WERI-Rb-1 (cell line): ENCODE data around the gene CSRP3.

Experiments
- DNase-seq: peaks from one replicate; pipeline ENCODE4 v3.0.0-alpha.2; 2020
- H3K27ac ChIP-seq: fragments of 250-450 bp; sonication (Bioruptor Pico); 2 replicates; pipeline ENCODE4 v1.5.1; 2020; ENCODE audit warnings: mild to moderate bottlenecking, moderate library complexity
- H3K27me3 ChIP-seq: fragments of 250-450 bp; sonication (Bioruptor Pico); 2 replicates; pipeline ENCODE4 v1.5.1; 2021; ENCODE audit warnings: mild to moderate bottlenecking, low read depth, moderate library complexity; ENCODE audit not compliant: insufficient read depth, severe bottlenecking
- H3K36me3 ChIP-seq: fragments of 250-450 bp; sonication (Bioruptor Pico); 2 replicates; pipeline ENCODE4 v1.5.1; 2020; ENCODE audit warnings: mild to moderate bottlenecking, moderate library complexity
- H3K4me3 ChIP-seq: 2 replicates; pipeline ENCODE4 v1.5.1; 2011; ENCODE audit warnings: low read depth, mild to moderate bottlenecking, control low read depth, low read length
- H3K9me3 ChIP-seq: fragments of 250-450 bp; sonication (Bioruptor Pico); 2 replicates; pipeline ENCODE4 v1.5.1; 2021; ENCODE audit warnings: mild to moderate bottlenecking, moderate library complexity; ENCODE audit not compliant: severe bottlenecking
- CTCF ChIP-seq: IDR thresholded peaks from 2 replicates; pipeline ENCODE4 v1.5.1; 2011; ENCODE audit warnings: low read depth, mild to moderate bottlenecking, control low read depth, inconsistent platforms, low read length

The CSRP3 gene

GRCh38 chr11:19225123-19225522 lies 23.3 kb upstream of the CSRP3 start:
- Histone ChIP-seq H3K4me3 (no peak overlapping the region), H3K27ac (no peak overlapping the region), H3K9me3 (no peaks in the 10 kb centered on the region), H3K27me3 (no peaks in the 10 kb centered on the region), H3K36me3 (peaks cover 20% of the 10 kb centered on the region)
- no peak for DNase-seq
- TF ChIP-seq CTCF = no peak

GRCh38 chr11:19220903-19221724 lies 19.3 kb upstream of the CSRP3 start:
- Histone ChIP-seq H3K4me3 (no peak overlapping the region), H3K36me3 (peaks cover 13% of the 10 kb centered on the region), H3K27ac (no peak overlapping the region), H3K9me3 (no peaks in the 10 kb centered on the region), H3K27me3 (no peaks in the 10 kb centered on the region)
- no peak for DNase-seq
- no peak for TF ChIP-seq CTCF

- DNase-seq = no peak
- no peak for TF ChIP-seq CTCF
- no peak overlapping the region for H3K27ac ChIP-seq
- no peaks in the 10 kb centered on the region for H3K27me3 ChIP-seq
- no peak overlapping the region for H3K4me3 ChIP-seq
- H3K36me3 ChIP-seq = no peaks in the 10 kb centered on the region; the same call in 1 of the 2 replicates
- H3K9me3 ChIP-seq = no peaks in the 10 kb centered on the region
Measured at GRCh38 chr11:19218786-19219460, 17.1 kb upstream of the CSRP3 start.

GRCh38 chr11:19218216-19218615 lies 16.4 kb upstream of the CSRP3 start:
- no peak for DNase-seq
- no peak for TF ChIP-seq CTCF
- H3K36me3 ChIP-seq = no peaks in the 10 kb centered on the region
- no peak overlapping the region for H3K4me3 ChIP-seq
- no peak overlapping the region for H3K27ac ChIP-seq
- H3K27me3 ChIP-seq = no peaks in the 10 kb centered on the region
- H3K9me3 ChIP-seq = no peaks in the 10 kb centered on the region

GRCh38 chr11:19216709-19217374 lies 15.1 kb upstream of the CSRP3 start:
- no peaks in the 10 kb centered on the region for H3K36me3 ChIP-seq

More at GRCh38 chr11:19216709-19217374, 15.1 kb upstream of the CSRP3 start:
- Histone ChIP-seq H3K9me3 (no peaks in the 10 kb centered on the region), H3K4me3 (no peak overlapping the region), H3K27ac (no peak overlapping the region), H3K27me3 (no peaks in the 10 kb centered on the region)
- no peak for DNase-seq
- TF ChIP-seq CTCF = no peak
